NCI-H1930 (cell line): Measurements from ENCODE around the gene DPF3.

Source experiments
- DNase-seq, 2 experiments: peaks; one replicate each; lab custom pipeline; 2025; lab: John Stamatoyannopoulos, UW

The DPF3 gene

GRCh38 chr14:72714094-72714493 lies 179.8 kb downstream of the DPF3 start:
- DNase-seq, result no peak

- DNase-seq, result no peak
These were observed 182.0 kb downstream of the DPF3 start for GRCh38 chr14:72711936-72712335.

GRCh38 chr14:72709916-72710611 lies 183.8 kb downstream of the DPF3 start:
- no peak for DNase-seq

GRCh38 chr14:72708708-72709475 lies 185.0 kb downstream of the DPF3 start:
- no peak for DNase-seq

GRCh38 chr14:72708222-72708621 lies 185.7 kb downstream of the DPF3 start:
- DNase-seq, result no peak

GRCh38 chr14:72706485-72706884 lies 187.4 kb downstream of the DPF3 start:
- DNase-seq, result no peak

- DNase-seq, result no peak
These were observed 189.4 kb downstream of the DPF3 start for GRCh38 chr14:72704502-72704901.

GRCh38 chr14:72701605-72702004 lies 192.3 kb downstream of the DPF3 start:
- DNase-seq, result no peak

- no peak for DNase-seq
These were observed 192.7 kb downstream of the DPF3 start for GRCh38 chr14:72701237-72701565.

GRCh38 chr14:72700338-72701236 lies 193.3 kb downstream of the DPF3 start:
- DNase-seq, result no peak

GRCh38 chr14:72699852-72700257 lies 194.0 kb downstream of the DPF3 start:
- no peak for DNase-seq

- DNase-seq, result no peak
These were observed 194.5 kb downstream of the DPF3 start for GRCh38 chr14:72699443-72699842.

GRCh38 chr14:72692696-72693095 lies 201.2 kb downstream of the DPF3 start:
- DNase-seq, result no peak

- DNase-seq, result no peak
These were observed 203.6 kb downstream of the DPF3 start for GRCh38 chr14:72690324-72690723.

- DNase-seq, result no peak
These were observed 204.8 kb downstream of the DPF3 start for GRCh38 chr14:72688990-72689671.

GRCh38 chr14:72686832-72687231 lies 207.1 kb downstream of the DPF3 start:
- no peak for DNase-seq

- no peak for DNase-seq
These were observed 207.8 kb downstream of the DPF3 start for GRCh38 chr14:72686101-72686500.

- DNase-seq, result no peak
These were observed 208.4 kb downstream of the DPF3 start for GRCh38 chr14:72685456-72685855.

- DNase-seq, result no peak
These were observed 210.1 kb downstream of the DPF3 start for GRCh38 chr14:72683787-72684186.

- no peak for DNase-seq
These were observed 211.7 kb downstream of the DPF3 start for GRCh38 chr14:72682188-72682587.

GRCh38 chr14:72680853-72681640 lies 212.9 kb downstream of the DPF3 start:
- DNase-seq, result no peak
